IPS-NIHi7 (cell line): ENCODE data around the gene ADAM12.
A peak's percentile ranks its signal among the peaks of the same experiment; 100 is the strongest.

ENCODE experiments used
- DNase-seq: peaks from one replicate; pipeline ENCODE4 v3.0.0; 2012; ENCODE audit warnings: mixed read lengths; ENCODE audit errors: extremely low spot score

ADAM12 gene

DNA sequence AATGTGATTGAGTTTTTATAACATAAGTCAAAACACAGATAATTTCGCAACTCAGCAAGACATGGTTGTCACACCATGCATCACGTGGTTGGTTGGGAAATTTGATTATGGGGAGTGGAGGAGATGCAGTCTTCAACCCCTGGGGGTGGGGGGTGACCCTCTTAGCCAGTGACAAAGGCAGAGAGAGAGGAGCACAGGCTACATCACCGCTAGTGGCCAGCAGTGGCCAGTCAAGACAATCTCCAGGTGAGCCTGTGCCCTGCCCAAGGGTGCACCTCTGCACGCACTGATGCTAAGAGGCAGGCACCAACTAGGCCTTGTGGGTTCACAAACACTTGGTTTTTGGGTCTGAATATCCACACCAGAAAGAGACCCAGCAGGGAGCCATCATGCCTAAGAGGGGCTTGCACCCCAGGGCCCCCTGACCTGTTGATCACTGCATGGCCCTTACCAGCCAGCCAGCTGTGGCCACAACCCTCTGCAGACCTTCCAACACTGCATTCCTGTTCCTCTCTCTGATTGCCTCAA, 247.5 kb downstream of the ADAM12 start:
- no peak for DNase-seq

DNA sequence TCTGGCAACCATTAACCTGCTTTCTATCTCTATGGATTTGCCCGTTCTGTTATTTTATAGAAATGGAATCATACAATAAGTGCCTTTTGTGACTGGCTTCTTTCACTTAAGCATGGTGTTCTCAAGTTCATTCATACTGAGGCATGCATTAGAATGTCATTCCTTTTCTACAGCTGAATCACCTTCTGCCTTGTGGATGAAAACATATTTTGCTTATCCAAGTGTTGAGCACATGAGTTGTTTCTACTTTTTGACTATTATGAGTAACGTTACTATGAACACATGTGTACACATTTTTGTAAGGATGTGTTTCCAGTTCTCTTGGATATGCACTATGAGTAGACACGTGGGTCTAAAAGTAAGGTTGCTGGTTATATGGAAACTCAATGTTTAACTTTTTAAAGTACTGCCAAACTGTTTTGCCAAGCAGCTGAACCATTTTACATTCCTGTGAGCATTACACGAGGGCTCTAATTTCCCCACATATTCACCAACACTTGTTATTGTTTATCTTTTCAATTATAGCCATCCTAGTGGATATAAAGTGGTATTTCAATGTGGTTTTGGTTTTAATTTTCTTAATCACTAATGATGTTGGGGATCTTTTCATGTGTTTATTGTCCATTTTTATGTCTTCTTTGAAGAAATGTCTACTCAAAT, 250.6 kb downstream of the ADAM12 start:
- no peak for DNase-seq

GRCh38 chr10:126135941-126136595, 252.2 kb downstream of the ADAM12 start:
- DNase-seq: no peak

DNA sequence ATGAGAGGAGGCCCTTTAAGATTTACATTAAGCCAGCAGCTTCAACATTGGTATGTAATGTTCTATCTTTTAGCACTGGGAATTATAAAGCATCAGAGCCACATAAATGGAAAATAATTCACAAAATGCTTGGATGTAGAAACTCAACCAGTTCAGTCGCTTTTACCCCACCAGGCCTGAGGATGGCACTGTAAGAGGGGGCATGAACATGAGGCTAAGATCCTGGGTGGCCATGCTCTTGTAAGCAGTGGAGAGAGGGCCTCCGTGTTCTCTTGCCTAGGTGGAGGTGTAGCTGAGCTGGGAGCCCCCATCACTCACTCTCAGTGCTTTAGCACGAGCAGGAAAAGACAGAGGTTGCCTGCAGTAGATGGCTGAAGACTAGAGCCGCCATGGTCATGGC, 253.1 kb downstream of the ADAM12 start:
- peak; percentile 51 for DNase-seq

DNA sequence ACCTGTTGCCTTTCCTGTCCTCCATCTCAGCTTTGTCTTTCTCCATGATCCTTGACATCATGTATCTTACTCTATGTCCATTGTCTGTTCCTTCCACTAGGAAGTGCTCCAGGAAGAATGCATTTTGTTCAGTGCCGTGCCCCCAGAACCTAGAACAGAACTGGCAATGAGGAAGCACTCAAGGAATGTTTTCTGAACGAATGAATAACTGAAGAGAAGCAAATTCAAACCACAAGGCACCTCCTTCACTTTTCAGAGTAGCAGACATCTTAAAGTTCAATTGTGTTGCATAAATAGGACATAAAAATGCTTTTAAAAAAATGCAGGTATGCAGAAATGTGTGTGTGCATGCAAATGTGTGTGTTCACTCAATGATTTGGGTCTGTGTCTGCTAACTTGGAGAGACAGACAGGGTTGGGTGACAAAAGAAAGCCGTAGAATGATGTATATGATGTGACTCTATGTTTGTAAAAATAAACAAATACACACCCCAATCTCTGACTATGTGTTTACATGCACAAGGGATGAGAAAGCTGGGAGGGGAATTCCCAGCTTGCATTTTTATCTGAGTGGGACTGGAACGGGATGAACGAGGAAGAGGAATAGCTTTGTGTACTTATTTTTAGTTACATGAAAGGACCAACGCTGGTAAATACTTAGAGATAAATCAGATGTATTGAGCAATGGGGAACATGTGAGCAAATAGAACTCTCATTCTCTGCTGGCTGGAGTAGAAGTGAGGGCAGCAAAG, 254.2 kb downstream of the ADAM12 start:
- DNase-seq: no peak

- DNase-seq: no peak
Observed at GRCh38 chr10:126133082-126133620, 255.1 kb downstream of the ADAM12 start.

DNA sequence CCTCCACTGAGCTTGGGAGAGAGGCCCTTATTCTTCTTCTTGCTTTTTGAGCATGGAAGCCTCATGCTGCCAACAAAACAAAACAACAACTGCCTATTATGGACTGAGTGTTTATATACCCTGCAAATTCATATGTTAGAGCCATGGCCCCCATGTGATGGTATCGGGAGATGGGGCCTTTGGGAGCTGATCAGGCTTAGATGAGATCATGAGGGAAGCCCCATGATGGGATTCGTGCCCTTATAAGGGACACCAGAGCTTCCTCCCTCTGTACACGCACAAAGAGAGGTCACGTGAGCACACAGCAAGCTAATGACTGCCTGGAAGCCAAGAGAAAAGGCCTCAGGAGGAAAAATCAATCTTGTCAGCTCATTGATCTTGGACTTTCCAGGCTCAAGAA, 256.9 kb downstream of the ADAM12 start:
- DNase-seq: no peak

- DNase-seq: no peak
Observed at GRCh38 chr10:126130271-126130710, 258.0 kb downstream of the ADAM12 start.

- DNase-seq: no peak
Observed at GRCh38 chr10:126129026-126129425, 259.3 kb downstream of the ADAM12 start.

DNA sequence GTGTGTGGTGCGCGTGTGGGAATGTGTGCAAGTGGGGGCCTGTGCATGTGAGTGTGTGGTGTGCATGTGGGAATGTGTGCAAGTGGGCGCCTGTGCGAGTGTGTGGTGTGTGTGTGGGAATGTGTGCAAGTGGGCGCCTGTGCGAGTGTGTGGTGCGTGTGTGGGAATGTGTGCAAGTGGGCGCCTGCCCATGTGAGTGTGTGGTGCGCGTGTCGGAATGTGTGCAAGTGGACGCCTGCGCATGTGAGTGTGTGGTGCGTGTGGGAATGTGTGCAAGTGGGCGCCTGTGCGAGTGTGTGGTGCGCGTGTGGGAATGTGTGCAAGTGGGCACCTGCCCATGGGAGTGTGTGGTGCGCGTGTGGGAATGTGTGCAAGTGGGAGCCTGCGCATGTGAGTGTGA, 259.7 kb downstream of the ADAM12 start:
- no peak for DNase-seq

DNA sequence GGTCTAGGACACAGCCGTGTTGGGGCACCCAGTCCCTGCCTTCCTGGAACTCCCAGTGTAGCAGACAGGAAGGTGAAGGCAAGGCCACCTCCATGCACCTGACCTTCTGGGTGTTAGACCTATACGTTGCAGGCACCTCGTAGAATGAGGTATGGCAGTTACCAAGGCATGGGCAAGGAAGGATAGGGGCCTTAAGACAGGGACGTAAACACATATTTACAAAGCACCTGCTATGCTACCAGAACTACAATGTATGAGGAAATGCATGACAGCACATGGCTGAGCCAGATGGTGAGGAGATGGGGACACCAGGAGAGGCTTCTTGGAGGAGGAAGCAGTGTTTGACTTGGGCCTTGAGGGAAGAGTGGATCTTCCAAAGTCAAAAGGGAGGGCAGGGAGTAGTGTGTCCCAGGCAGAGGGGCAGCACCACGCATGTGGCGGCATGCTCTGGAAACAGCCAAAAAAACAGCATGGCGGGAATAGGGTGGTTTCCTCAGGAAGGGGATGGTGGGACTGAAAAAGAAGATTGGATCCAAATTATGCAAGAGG, 260.7 kb downstream of the ADAM12 start:
- DNase-seq: no peak

- no peak for DNase-seq
Observed at GRCh38 chr10:126126866-126127265, 261.4 kb downstream of the ADAM12 start.

- no peak for DNase-seq
Observed at GRCh38 chr10:126126023-126126422, 262.3 kb downstream of the ADAM12 start.

GRCh38 chr10:126124668-126125349, 263.5 kb downstream of the ADAM12 start:
- no peak for DNase-seq

- no peak for DNase-seq
Observed at GRCh38 chr10:126124046-126124445, 264.2 kb downstream of the ADAM12 start.

DNA sequence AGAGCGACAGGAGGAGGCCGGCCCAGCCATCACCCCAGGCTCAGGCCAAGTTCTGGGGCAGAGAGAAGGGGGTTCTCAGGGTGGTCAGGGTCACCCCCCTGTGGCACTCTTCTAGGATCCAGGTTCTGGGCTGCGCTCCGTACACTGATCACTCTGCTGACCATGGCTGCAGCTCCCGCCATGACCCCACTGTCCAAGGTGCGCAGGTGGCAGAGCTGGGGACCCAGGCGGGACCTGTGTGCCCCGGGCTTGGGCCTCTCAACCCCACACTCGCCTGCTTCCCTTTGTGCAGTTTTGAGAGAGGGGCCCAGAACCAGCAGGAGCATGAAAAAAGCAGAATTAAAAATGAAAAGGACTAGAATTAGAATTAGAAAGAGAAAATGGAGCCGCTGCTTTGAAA, 264.8 kb downstream of the ADAM12 start:
- peak; percentile 25 for DNase-seq

GRCh38 chr10:126122881-126123280, 265.4 kb downstream of the ADAM12 start:
- DNase-seq: no peak

DNA sequence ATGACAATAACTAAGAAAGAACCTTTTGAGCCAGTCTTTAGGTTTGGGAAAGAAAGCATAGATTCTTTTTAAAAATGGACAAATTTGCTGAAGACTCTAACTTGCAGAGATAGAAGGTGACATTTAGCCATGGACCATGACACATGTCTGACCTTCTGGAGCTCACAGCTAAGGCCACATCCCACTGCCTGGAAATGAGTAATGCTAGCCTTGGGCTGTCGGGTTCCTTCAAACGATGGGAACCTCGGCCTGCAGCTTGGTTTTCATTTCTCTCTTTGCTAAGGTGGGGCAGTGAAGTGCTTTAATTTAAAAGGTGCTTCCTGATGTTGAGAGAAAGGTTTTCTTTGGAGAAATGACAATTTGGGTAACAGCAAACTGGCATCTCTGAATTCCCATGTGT, 268.7 kb downstream of the ADAM12 start:
- no peak for DNase-seq

DNA sequence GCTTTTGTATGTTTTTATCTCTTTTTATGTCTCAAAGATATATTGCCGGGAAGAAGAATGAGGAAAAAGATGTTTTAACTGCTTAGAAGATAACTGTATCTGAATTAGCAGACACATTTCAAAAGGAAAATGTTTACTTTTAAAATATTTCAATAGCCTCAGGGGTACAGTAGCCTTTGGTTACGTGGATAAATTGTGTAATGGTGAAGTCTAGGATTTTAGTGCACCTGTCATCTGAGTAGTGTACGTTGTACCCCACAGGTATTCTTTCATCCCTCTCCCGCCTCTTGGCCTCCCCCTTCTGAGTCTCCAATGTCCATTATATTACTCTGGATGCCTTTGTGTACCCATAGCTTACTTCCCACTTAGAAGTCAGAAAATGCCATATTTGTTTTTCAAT, 269.8 kb downstream of the ADAM12 start:
- no peak for DNase-seq

- no peak for DNase-seq
Observed at GRCh38 chr10:126117196-126117595, 271.1 kb downstream of the ADAM12 start.

- DNase-seq: no peak
Observed at GRCh38 chr10:126115886-126116285, 272.4 kb downstream of the ADAM12 start.
